ENCODE data around the gene SLC29A4.

DNA sequence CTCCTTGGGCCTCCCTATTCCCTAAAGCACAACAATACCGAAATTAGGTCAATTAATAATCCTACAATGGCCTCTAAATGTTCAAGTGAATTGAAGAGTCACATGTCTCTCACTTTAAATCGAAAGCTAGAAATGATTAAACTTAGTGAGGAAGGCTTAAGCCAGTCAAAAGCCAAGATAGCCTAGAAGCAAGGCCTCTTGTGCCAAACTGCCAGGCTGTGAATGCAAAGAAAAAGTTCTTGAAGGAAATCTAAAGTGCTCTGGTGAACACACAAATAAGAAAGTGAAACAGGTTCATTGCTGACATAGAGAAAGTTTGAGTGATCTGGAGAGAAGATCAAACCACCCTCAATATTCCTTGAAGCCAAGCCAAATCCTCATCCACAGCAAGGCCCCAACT is 57.2 kb downstream of the SLC29A4 start:
- TF ChIP-seq CTCF (conservative IDR thresholded peaks at IDR 0.05; ENCODE audit: low read depth, low read length) (no peak), EZH2 (IDR thresholded peaks at IDR 0.05; ENCODE audit: low read length, unreplicated experiment) (no peak)

Data from PC-3 (cell line).